Fibroblast of lung (primary cell): Measurements from ENCODE around the gene TSHZ1.

Experiments
- EZH2 ChIP-seq: IDR thresholded peaks from 2 replicates; pipeline ENCODE4 v1.5.1; 2012; ENCODE audit warnings: low read length, control low read depth, mild to moderate bottlenecking; ENCODE audit errors: missing control alignments
- TF ChIP-seq, protein P1 (sequence below), 2 donors: IDR thresholded peaks in 1 of 2; conservative IDR thresholded peaks in 1 of 2; 1 replicate in 1 of 2; 2 replicates in 1 of 2; pipeline ENCODE4 v1.5.1; 2011 to 2012; ENCODE audit warnings: low read length in 2 of 2, control low read depth in 1 of 2, inconsistent platforms in 1 of 2, low read depth in 1 of 2, mild to moderate bottlenecking in 1 of 2

DNA sequence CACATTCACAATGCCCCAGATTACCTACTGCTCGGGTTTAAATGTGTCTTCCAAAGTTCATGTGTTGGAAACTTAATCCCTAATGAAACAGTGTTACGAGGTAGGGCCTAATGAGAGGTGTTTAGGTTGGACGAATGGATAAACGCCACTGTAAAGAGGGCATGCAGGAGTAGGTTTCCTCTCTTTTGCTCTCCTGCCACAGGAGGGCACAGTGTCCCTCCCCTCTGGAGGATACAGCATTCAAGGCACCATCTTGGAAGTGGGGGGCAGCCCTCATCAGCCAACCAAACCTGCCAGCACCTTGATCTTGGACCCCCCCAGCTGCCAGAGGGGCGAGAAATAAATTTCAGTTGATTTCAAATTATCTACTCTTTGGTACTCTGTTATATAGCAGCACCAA, 103.5 kb downstream of the TSHZ1 start:
- no peak for TF ChIP-seq EZH2
- TF ChIP-seq, protein P1, sequence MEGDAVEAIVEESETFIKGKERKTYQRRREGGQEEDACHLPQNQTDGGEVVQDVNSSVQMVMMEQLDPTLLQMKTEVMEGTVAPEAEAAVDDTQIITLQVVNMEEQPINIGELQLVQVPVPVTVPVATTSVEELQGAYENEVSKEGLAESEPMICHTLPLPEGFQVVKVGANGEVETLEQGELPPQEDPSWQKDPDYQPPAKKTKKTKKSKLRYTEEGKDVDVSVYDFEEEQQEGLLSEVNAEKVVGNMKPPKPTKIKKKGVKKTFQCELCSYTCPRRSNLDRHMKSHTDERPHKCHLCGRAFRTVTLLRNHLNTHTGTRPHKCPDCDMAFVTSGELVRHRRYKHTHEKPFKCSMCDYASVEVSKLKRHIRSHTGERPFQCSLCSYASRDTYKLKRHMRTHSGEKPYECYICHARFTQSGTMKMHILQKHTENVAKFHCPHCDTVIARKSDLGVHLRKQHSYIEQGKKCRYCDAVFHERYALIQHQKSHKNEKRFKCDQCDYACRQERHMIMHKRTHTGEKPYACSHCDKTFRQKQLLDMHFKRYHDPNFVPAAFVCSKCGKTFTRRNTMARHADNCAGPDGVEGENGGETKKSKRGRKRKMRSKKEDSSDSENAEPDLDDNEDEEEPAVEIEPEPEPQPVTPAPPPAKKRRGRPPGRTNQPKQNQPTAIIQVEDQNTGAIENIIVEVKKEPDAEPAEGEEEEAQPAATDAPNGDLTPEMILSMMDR (conservative IDR thresholded peaks at IDR 0.05 in 1 of 2, IDR thresholded peaks at IDR 0.05 in 1 of 2; ENCODE audit: low read depth in 1 of 2, low read length in 2 of 2), result no peak
